ENCODE measurements around the gene SH3RF3. TPM values are rescaled to one million over a fixed set of nuclear protein-coding genes. Genes with fewer than 3 reads are reported as not detected.

Gene SH3RF3
- polyA plus RNA-seq, 2 donors: 1.1 to 1.3 TPM

DNA sequence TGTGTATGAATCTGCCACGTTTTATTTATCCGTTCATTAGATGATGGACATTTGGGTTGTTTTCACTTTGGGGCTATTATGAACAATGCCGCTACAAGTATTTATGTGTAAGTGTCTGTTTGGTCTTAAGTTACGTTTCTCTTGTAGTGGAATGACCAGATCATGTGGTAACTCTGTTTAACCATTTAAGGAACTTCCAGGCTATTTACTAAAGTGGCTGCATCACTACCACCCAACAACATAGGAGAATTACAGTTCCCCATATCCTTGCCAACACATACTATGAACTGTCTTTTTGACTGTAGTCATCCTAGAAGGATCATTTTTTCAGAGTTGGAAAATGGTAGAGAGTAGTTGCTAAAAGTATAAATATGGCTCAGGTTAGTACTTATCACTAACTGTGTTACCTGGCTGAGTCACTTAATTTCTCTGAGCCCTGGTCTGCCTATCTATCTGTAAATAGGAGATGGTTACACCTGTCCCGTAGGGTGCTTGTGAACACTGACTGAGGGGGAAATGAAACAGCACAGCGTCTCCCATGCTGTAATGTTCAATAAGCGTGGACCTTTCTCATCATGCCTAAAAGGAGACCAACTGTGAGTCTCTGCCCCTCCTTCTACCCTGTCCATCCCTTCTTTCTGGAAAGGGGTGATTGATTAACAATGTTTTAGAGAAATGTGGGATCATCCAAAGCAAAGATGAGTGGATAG, 103.1 kb downstream of the SH3RF3 start:
- H3K36me3 ChIP-seq (ENCODE audit: control insufficient read depth in 2 of 2, insufficient read depth in 2 of 2, low read length in 1 of 2): no peaks in the 10 kb centered on the region
- H3K27me3 ChIP-seq (ENCODE audit: control insufficient read depth in 1 of 2, insufficient read depth in 2 of 2, low read length in 2 of 2): no peaks in the 10 kb centered on the region
- 81 to 85% methylated on average over 7 of the region's 7 CpGs for WGBS, 2 donors
- no peak overlapping the region for H3K4me3 ChIP-seq (ENCODE audit: low read depth in 1 of 2, low read length in 2 of 2)
- no peak overlapping the region for H3K27ac ChIP-seq (ENCODE audit: low read depth in 2 of 2, low read length in 1 of 2)
- H3K4me1 ChIP-seq (ENCODE audit: control insufficient read depth in 2 of 2, insufficient read depth in 2 of 2, low read length in 1 of 2): no peaks in the 10 kb centered on the region
- no peaks in the 10 kb centered on the region for H3K9me3 ChIP-seq (ENCODE audit: control insufficient read depth in 2 of 2, insufficient read depth in 1 of 2, low read depth in 1 of 2, low read length in 1 of 2)

DNA sequence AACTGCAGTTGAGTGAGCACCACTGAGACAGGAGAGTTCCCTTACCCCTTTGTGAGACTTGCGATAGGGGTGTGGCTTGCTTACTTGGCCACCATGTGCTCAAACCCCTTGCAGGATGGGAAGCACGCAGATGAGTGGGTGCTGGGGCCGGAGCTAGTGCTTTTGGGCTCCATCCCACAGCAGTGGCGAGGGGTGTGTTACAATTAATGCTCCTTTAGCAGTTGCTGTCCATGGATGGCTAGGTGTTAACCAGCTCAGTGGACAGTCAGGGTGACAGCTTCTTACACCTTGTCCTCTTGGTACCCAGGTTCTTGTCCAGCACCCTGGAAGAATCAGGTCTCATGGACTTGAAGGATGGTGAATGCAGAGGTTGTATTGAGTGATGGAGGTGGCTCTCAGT, 103.9 kb downstream of the SH3RF3 start:
- Histone ChIP-seq H3K36me3 (ENCODE audit: control insufficient read depth in 2 of 2, insufficient read depth in 2 of 2, low read length in 1 of 2) (no peaks in the 10 kb centered on the region), H3K9me3 (ENCODE audit: control insufficient read depth in 2 of 2, insufficient read depth in 1 of 2, low read depth in 1 of 2, low read length in 1 of 2) (no peaks in the 10 kb centered on the region), H3K4me3 (ENCODE audit: low read depth in 1 of 2, low read length in 2 of 2) (no peak overlapping the region), H3K4me1 (ENCODE audit: control insufficient read depth in 2 of 2, insufficient read depth in 2 of 2, low read length in 1 of 2) (no peaks in the 10 kb centered on the region), H3K27ac (ENCODE audit: low read depth in 2 of 2, low read length in 1 of 2) (no peak overlapping the region), H3K27me3 (ENCODE audit: control insufficient read depth in 1 of 2, insufficient read depth in 2 of 2, low read length in 2 of 2) (no peaks in the 10 kb centered on the region)
- 94 to 96% methylated on average over 4 of the region's 4 CpGs for WGBS, 2 donors

DNA sequence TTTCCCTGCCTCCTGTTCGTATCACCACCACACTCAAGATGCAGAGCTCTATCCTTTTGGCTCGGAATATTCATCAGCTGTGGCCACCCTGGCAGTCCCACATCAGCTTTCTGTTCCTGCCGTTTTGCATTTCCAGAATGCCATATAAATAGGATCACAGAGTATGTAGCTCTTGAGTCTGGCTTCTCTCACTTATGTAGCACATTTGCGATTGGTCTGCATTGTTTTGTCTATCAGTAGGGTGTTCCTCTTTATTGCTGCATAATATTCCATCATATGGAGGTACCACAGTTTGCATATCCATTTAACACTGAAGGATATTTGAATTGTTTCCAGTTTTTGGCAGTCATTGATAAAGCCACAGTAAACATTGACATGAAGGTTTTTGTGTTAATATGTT, 104.6 kb downstream of the SH3RF3 start:
- Histone ChIP-seq H3K4me1 (ENCODE audit: control insufficient read depth in 2 of 2, insufficient read depth in 2 of 2, low read length in 1 of 2) (no peaks in the 10 kb centered on the region), H3K4me3 (ENCODE audit: low read depth in 1 of 2, low read length in 2 of 2) (no peak overlapping the region), H3K27ac (ENCODE audit: low read depth in 2 of 2, low read length in 1 of 2) (no peak overlapping the region), H3K36me3 (ENCODE audit: control insufficient read depth in 2 of 2, insufficient read depth in 2 of 2, low read length in 1 of 2) (no peaks in the 10 kb centered on the region), H3K9me3 (ENCODE audit: control insufficient read depth in 2 of 2, insufficient read depth in 1 of 2, low read depth in 1 of 2, low read length in 1 of 2) (no peaks in the 10 kb centered on the region), H3K27me3 (ENCODE audit: control insufficient read depth in 1 of 2, insufficient read depth in 2 of 2, low read length in 2 of 2) (no peaks in the 10 kb centered on the region)
- 94 to 98% methylated on average over 4 of the region's 4 CpGs for WGBS, 2 donors

DNA sequence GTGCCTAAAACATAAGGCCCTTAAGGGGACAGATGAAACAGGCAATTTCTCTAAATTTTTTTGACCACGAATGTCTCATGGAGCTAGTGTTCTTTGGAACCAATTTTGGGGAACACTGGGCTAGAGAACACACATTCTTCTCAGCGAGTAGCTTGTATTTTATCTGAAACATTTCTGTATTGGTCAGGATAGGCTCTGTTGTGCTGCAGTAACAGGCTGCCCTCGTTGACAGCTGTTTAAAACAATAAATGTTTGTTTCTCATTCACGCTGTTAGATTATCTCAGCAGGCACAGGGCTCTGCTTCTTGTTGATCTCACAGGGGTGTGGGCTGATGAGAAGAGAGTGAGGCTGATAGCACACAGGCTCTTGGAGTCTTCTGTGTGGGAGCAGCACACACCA, 105.3 kb downstream of the SH3RF3 start:
- no peaks in the 10 kb centered on the region for H3K27me3 ChIP-seq (ENCODE audit: control insufficient read depth in 1 of 2, insufficient read depth in 2 of 2, low read length in 2 of 2)
- no peak overlapping the region for H3K4me3 ChIP-seq (ENCODE audit: low read depth in 1 of 2, low read length in 2 of 2)
- 92% methylated on average over 4 of the region's 4 CpGs for WGBS, 2 donors
- no peaks in the 10 kb centered on the region for H3K9me3 ChIP-seq (ENCODE audit: control insufficient read depth in 2 of 2, insufficient read depth in 1 of 2, low read depth in 1 of 2, low read length in 1 of 2)
- H3K36me3 ChIP-seq (ENCODE audit: control insufficient read depth in 2 of 2, insufficient read depth in 2 of 2, low read length in 1 of 2): no peaks in the 10 kb centered on the region
- H3K27ac ChIP-seq (ENCODE audit: low read depth in 2 of 2, low read length in 1 of 2): no peak overlapping the region
- no peaks in the 10 kb centered on the region for H3K4me1 ChIP-seq (ENCODE audit: control insufficient read depth in 2 of 2, insufficient read depth in 2 of 2, low read length in 1 of 2)

DNA sequence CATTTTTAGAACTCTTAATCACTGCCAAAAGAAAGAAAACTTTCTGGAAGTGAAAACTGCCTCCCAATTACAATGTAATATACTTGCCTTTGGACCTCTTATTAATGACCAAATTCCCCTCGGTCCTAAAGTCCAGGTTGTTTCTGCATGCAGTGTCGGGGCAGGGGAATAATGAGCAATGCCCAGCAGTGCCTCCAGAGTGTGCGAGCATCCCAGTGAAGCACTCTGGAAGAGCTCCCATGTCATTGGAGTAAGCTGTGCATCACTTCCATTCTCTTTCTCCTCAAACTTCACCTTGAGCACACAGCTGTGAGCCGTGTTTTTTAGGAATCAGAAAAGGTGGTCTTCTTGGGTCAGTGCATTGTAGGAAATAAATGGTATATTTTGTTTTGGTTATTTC, 107.1 kb downstream of the SH3RF3 start:
- H3K4me1 ChIP-seq (ENCODE audit: control insufficient read depth in 2 of 2, insufficient read depth in 2 of 2, low read length in 1 of 2): no peaks in the 10 kb centered on the region
- no peak overlapping the region for H3K4me3 ChIP-seq (ENCODE audit: low read depth in 1 of 2, low read length in 2 of 2)
- no peaks in the 10 kb centered on the region for H3K36me3 ChIP-seq (ENCODE audit: control insufficient read depth in 2 of 2, insufficient read depth in 2 of 2, low read length in 1 of 2)
- 89 to 91% methylated on average over 4 of the region's 4 CpGs for WGBS, 2 donors
- H3K27me3 ChIP-seq (ENCODE audit: control insufficient read depth in 1 of 2, insufficient read depth in 2 of 2, low read length in 2 of 2): no peaks in the 10 kb centered on the region
- no peak overlapping the region for H3K27ac ChIP-seq (ENCODE audit: low read depth in 2 of 2, low read length in 1 of 2)
- H3K9me3 ChIP-seq (ENCODE audit: control insufficient read depth in 2 of 2, insufficient read depth in 1 of 2, low read depth in 1 of 2, low read length in 1 of 2): no peaks in the 10 kb centered on the region

DNA sequence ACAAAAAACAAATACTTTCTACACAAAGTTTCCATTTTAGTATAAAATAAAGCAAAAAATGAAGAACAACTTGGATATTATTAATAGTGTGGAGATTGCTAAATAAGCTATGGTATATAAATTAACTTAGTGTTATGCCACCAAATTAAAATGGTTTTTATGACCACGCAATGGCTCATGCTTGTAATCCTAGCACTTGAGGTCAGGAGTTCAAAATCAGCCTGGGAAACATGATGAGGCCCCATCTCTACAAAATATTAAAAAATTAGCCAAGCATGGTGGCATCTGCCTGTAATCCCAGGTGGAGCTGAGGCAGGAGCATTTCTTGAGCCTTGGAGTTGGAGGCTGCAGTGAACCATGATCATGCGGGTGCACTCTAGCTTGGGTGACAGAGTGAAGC, 108.8 kb downstream of the SH3RF3 start:
- H3K4me1 ChIP-seq (ENCODE audit: control insufficient read depth in 2 of 2, insufficient read depth in 2 of 2, low read length in 1 of 2): peaks cover 5 to 9% of the 10 kb centered on the region in 2 donors
- WGBS, 2 donors: 93 to 95% methylated on average over 2 of the region's 2 CpGs
- H3K27me3 ChIP-seq (ENCODE audit: control insufficient read depth in 1 of 2, insufficient read depth in 2 of 2, low read length in 2 of 2): no peaks in the 10 kb centered on the region

DNA sequence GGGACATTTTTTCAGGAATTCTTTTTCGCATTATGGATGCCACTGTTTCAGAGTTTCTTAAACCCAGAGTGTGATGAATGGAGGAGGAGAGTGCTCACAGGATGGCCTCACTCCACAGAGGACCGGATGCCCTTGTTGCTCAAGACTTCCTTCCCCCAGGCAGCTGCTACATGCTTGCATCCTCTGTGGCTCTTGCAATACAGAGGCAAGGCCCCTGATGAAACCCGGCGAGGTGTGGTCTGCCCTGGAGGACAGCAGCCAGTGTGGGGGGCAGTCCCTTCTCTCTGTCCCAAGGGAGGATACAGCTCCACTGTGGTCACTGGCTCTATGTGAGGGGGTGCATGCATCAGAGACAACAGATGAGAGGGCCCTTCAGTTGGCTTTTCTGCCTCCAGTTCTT, 109.6 kb downstream of the SH3RF3 start:
- Histone ChIP-seq H3K4me3 (ENCODE audit: low read depth in 1 of 2, low read length in 2 of 2) (no peak overlapping the region), H3K9me3 (ENCODE audit: control insufficient read depth in 2 of 2, insufficient read depth in 1 of 2, low read depth in 1 of 2, low read length in 1 of 2) (no peaks in the 10 kb centered on the region), H3K4me1 (ENCODE audit: control insufficient read depth in 2 of 2, insufficient read depth in 2 of 2, low read length in 1 of 2) (peaks cover 8 to 15% of the 10 kb centered on the region in 2 donors), H3K27me3 (ENCODE audit: control insufficient read depth in 1 of 2, insufficient read depth in 2 of 2, low read length in 2 of 2) (no peaks in the 10 kb centered on the region), H3K27ac (ENCODE audit: low read depth in 2 of 2, low read length in 1 of 2) (peak overlapping the region in 1 of 2 donors; percentile 27), H3K36me3 (ENCODE audit: control insufficient read depth in 2 of 2, insufficient read depth in 2 of 2, low read length in 1 of 2) (no peaks in the 10 kb centered on the region)
- 51 to 67% methylated on average over 4 of the region's 4 CpGs for WGBS, 2 donors

More for the DNA sequence above, 108.8 kb downstream of the SH3RF3 start:
- Histone ChIP-seq H3K4me3 (ENCODE audit: low read depth in 1 of 2, low read length in 2 of 2) (no peak overlapping the region), H3K27ac (ENCODE audit: low read depth in 2 of 2, low read length in 1 of 2) (no peak overlapping the region), H3K9me3 (ENCODE audit: control insufficient read depth in 2 of 2, insufficient read depth in 1 of 2, low read depth in 1 of 2, low read length in 1 of 2) (no peaks in the 10 kb centered on the region), H3K36me3 (ENCODE audit: control insufficient read depth in 2 of 2, insufficient read depth in 2 of 2, low read length in 1 of 2) (no peaks in the 10 kb centered on the region)

DNA sequence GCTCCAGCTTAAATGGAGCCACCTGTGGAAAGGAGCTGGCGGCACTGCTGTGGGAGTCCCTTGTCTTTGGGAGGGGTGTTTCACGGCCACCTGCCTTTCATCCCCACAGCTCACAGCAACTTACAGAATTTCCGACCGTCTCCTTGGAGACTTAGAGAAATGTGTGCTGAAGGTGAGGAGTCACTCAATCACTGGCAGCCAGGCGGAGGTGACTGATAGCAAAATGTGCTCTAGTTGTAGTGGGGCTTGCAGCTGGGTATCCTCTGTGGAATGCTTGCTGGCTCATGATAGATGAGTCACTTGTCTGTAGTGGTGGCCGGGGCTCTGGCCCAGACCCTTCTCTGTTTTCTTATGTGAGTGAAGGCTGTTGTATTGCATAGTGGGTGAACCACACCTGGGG, 110.7 kb downstream of the SH3RF3 start:
- H3K27ac ChIP-seq (ENCODE audit: low read depth in 2 of 2, low read length in 1 of 2): no peak overlapping the region
- H3K36me3 ChIP-seq (ENCODE audit: control insufficient read depth in 2 of 2, insufficient read depth in 2 of 2, low read length in 1 of 2): no peaks in the 10 kb centered on the region
- H3K27me3 ChIP-seq (ENCODE audit: control insufficient read depth in 1 of 2, insufficient read depth in 2 of 2, low read length in 2 of 2): no peaks in the 10 kb centered on the region
- WGBS, 2 donors: 88 to 89% methylated on average over 6 of the region's 6 CpGs
- no peak overlapping the region for H3K4me3 ChIP-seq (ENCODE audit: low read depth in 1 of 2, low read length in 2 of 2)
- H3K9me3 ChIP-seq (ENCODE audit: control insufficient read depth in 2 of 2, insufficient read depth in 1 of 2, low read depth in 1 of 2, low read length in 1 of 2): no peaks in the 10 kb centered on the region
- peaks cover 11 to 17% of the 10 kb centered on the region in 2 donors for H3K4me1 ChIP-seq (ENCODE audit: control insufficient read depth in 2 of 2, insufficient read depth in 2 of 2, low read length in 1 of 2)

DNA sequence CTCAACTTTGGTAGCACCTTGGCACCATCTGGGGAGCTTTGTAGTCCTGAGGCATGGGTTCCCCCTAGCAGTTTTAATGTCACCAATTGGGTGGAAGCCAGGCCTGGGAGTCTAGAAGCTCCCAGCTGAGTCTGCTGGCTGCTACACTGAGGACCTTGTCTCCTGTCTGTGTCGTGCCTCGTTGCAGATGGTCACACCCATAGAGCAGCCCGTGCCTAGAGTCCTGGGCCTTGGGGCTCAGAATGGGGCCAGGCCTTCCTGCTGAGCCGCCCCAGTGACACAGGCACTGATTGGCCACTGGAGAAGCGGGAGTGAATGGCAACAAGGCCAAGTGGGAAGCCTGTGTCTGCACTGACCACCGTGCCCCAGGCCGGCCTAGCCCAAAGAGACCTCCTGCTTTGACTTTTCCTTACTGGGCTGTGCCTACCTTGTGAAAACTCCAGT, 113.2 kb downstream of the SH3RF3 start:
- peak overlapping the region; percentile 73 to 92 for H3K27ac ChIP-seq (ENCODE audit: low read depth in 2 of 2, low read length in 1 of 2)
- H3K27me3 ChIP-seq (ENCODE audit: control insufficient read depth in 1 of 2, insufficient read depth in 2 of 2, low read length in 2 of 2): no peaks in the 10 kb centered on the region
- WGBS, 2 donors: 55 to 70% methylated on average over 7 of the region's 7 CpGs
- no peaks in the 10 kb centered on the region for H3K9me3 ChIP-seq (ENCODE audit: control insufficient read depth in 2 of 2, insufficient read depth in 1 of 2, low read depth in 1 of 2, low read length in 1 of 2)
- H3K36me3 ChIP-seq (ENCODE audit: control insufficient read depth in 2 of 2, insufficient read depth in 2 of 2, low read length in 1 of 2): no peaks in the 10 kb centered on the region
- H3K4me3 ChIP-seq (ENCODE audit: low read depth in 1 of 2, low read length in 2 of 2): no peak overlapping the region
- peaks cover 14 to 26% of the 10 kb centered on the region in 2 donors for H3K4me1 ChIP-seq (ENCODE audit: control insufficient read depth in 2 of 2, insufficient read depth in 2 of 2, low read length in 1 of 2)

DNA sequence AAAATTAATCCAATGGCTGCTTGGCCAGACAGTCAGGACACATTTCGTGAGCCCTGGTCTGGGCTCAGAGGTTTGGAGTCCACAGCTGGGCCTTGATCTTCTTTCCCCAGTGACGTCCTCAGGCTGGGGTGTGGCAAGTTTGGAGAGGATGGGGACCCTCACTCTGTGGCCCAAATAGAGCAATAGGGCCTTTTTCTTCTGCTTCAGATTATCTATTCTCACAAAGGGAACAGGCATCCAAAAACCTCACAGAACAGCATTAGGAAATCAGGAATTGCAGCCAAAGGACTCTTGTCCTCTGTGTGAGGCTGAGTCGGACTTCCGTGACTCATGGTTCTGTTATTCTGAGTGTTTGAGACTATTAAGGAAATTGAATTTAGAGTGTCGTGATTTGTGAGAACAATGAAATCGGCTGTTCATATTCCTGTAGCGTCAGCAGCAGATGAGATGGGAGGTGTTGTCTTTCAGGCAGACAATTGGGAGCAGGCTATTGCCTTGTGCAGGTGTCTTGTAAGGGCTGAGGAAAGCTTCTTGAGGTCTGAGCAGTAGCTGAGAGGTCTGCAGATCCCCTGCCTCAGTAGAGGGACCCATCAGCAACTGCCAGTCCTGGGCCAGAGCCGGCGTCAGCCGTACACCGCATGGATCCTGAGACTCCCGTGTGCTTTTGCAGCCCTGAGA, 113.8 kb downstream of the SH3RF3 start:
- no peaks in the 10 kb centered on the region for H3K9me3 ChIP-seq (ENCODE audit: control insufficient read depth in 2 of 2, insufficient read depth in 1 of 2, low read depth in 1 of 2, low read length in 1 of 2)
- WGBS, 2 donors: 38 to 63% methylated on average over 12 of the region's 12 CpGs
- H3K4me1 ChIP-seq (ENCODE audit: control insufficient read depth in 2 of 2, insufficient read depth in 2 of 2, low read length in 1 of 2): peaks cover 14 to 26% of the 10 kb centered on the region in 2 donors
- H3K27ac ChIP-seq (ENCODE audit: low read depth in 2 of 2, low read length in 1 of 2): peak overlapping the region; percentile 82 to 92
- H3K4me3 ChIP-seq (ENCODE audit: low read depth in 1 of 2, low read length in 2 of 2): no peak overlapping the region
- H3K36me3 ChIP-seq (ENCODE audit: control insufficient read depth in 2 of 2, insufficient read depth in 2 of 2, low read length in 1 of 2): no peaks in the 10 kb centered on the region
- no peaks in the 10 kb centered on the region for H3K27me3 ChIP-seq (ENCODE audit: control insufficient read depth in 1 of 2, insufficient read depth in 2 of 2, low read length in 2 of 2)
